Ammon's horn (tissue), 1 donor: Measurements from ENCODE around the gene NINJ2.
"Not testable (repeated sequence)": the region's sequence is repeated elsewhere in the genome, so short reads cannot be mapped to it uniquely, and the experiment has no call there.

Source experiments
- DNase-seq: peaks from one replicate; pipeline ENCODE4 v3.0.0-alpha.2; 2016; ENCODE audit warnings: low spot score

Gene NINJ2

GRCh38 chr12:641321-641720 lies 21.9 kb downstream of the NINJ2 start:
- DNase-seq = not testable (repeated sequence)

- DNase-seq = no peak
Observed at GRCh38 chr12:640773-641172, 22.5 kb downstream of the NINJ2 start.

GRCh38 chr12:639988-640387 lies 23.3 kb downstream of the NINJ2 start:
- peak; percentile 37 for DNase-seq

GRCh38 chr12:639566-639965 lies 23.7 kb downstream of the NINJ2 start:
- no peak for DNase-seq

- DNase-seq = no peak
Observed at GRCh38 chr12:638953-639557, 24.2 kb downstream of the NINJ2 start.

GRCh38 chr12:636632-637031 lies 26.6 kb downstream of the NINJ2 start:
- no peak for DNase-seq

- DNase-seq = no peak
Observed at GRCh38 chr12:633731-634130, 29.5 kb downstream of the NINJ2 start.

- no peak for DNase-seq
Observed at GRCh38 chr12:632102-632696, 31.0 kb downstream of the NINJ2 start.

GRCh38 chr12:630656-631632 lies 32.3 kb downstream of the NINJ2 start:
- peak; percentile 34 for DNase-seq

- not testable (repeated sequence) for DNase-seq
Observed at GRCh38 chr12:628742-629078, 34.5 kb downstream of the NINJ2 start.

- no peak for DNase-seq
Observed at GRCh38 chr12:627863-628741, 35.1 kb downstream of the NINJ2 start.

- DNase-seq = no peak
Observed at GRCh38 chr12:627285-627684, 36.0 kb downstream of the NINJ2 start.

- DNase-seq = no peak
Observed at GRCh38 chr12:625998-626397, 37.2 kb downstream of the NINJ2 start.

- no peak for DNase-seq
Observed at GRCh38 chr12:623865-624372, 39.3 kb downstream of the NINJ2 start.

GRCh38 chr12:623172-623864 lies 39.9 kb downstream of the NINJ2 start:
- DNase-seq = no peak

GRCh38 chr12:622416-622815 lies 40.8 kb downstream of the NINJ2 start:
- no peak for DNase-seq

GRCh38 chr12:619346-619745 lies 43.9 kb downstream of the NINJ2 start:
- no peak for DNase-seq

- DNase-seq = no peak
Observed at GRCh38 chr12:618605-619004, 44.6 kb downstream of the NINJ2 start.

- DNase-seq = peak; percentile 54
Observed at GRCh38 chr12:617304-617915, 45.8 kb downstream of the NINJ2 start.

- no peak for DNase-seq
Observed at GRCh38 chr12:615620-616019, 47.6 kb downstream of the NINJ2 start.
